ENCODE measurements around the gene CCM2. TPM values are rescaled to one million over a fixed set of nuclear protein-coding genes. Genes with fewer than 3 reads are reported as not detected.
A peak's percentile ranks its signal among the peaks of the same experiment; 100 is the strongest.

The CCM2 gene
- total RNA-seq, 1 donor from 2014 or later, result 89.0 TPM

DNA sequence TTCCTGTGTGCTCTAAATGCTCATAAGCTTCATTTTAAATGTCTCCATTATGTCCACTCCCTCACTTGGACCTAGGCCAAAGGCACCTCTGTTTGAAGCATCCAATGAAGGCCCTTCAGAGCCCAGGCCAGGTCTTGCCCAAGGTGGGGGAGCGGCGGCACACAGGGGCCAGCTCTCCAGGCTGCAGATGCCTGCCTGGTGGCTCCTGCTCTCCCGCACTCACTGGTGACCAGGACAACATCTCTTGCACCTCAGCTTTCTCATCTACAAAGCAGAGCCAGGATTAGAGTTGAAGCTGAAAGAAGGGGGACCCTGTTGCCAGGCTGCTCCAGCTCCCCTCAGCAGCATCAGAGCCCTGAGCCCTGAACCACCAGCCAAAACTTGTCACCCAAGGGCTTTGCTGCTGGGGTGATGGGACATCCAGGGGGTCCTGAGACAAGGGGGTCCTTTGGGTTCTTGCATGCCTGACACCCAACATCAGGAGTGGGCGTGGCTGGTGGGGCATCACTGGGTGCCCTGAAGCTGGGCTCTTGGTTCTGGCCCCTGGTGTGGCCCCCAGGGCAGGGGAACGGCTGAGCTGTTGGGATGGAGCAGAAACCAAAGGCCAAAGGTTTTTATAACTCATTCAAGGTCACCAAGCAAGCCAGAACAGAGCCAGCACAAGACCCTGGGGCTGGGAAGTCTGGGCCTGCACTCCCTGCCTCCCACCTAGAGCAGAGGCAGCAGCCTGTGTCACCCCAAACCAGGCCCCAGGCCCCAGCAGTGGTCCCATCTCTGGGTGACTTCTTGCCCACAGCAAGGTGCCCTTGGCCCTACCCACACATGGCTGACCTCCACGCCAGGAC lies 87.5 kb downstream of the CCM2 start:
- ATAC-seq (ENCODE audit: low read depth), result no peak
- H3K4me1 Mint-ChIP-seq, result peaks cover 9% of the 10 kb centered on the region
- peaks cover under 1% of the 10 kb centered on the region for H3K9me3 Mint-ChIP-seq
- no peak overlapping the region for H3K27ac Mint-ChIP-seq
- CTCF ChIA-PET, result no interaction called here
- no peaks in the 10 kb centered on the region for H3K36me3 Mint-ChIP-seq (ENCODE audit: low read depth)
- POLR2A ChIA-PET, result no interaction called here
- DNase-seq, result no peak
- intact Hi-C loops (cut with micrococcal nuclease), result no loop called here
- peaks cover 11% of the 10 kb centered on the region for H3K27me3 Mint-ChIP-seq
- peak overlapping the region; percentile 56 for H3K4me3 Mint-ChIP-seq
- no peak for TF ChIP-seq CTCF (IDR thresholded peaks at IDR 0.05)

GRCh38 chr7:45088146-45088701 lies 88.2 kb downstream of the CCM2 start:
- ChIA-PET CTCF (no interaction called here), POLR2A (interaction anchor here (1.4 kb wide), 1 partner anchor 87 kb away, joined by 3 read pairs; no protein-coding TSS in a partner anchor)
- ATAC-seq (ENCODE audit: low read depth), result no peak
- intact Hi-C loops (cut with micrococcal nuclease), result no loop called here
- no peak overlapping the region for H3K27ac Mint-ChIP-seq
- H3K27me3 Mint-ChIP-seq, result peaks cover 11% of the 10 kb centered on the region
- no peaks in the 10 kb centered on the region for H3K36me3 Mint-ChIP-seq (ENCODE audit: low read depth)
- H3K4me3 Mint-ChIP-seq, result peak overlapping the region; percentile 62
- no peak for DNase-seq
- H3K4me1 Mint-ChIP-seq, result peaks cover 9% of the 10 kb centered on the region
- no peak for TF ChIP-seq CTCF (IDR thresholded peaks at IDR 0.05)
- peaks cover 5% of the 10 kb centered on the region for H3K9me3 Mint-ChIP-seq

DNA sequence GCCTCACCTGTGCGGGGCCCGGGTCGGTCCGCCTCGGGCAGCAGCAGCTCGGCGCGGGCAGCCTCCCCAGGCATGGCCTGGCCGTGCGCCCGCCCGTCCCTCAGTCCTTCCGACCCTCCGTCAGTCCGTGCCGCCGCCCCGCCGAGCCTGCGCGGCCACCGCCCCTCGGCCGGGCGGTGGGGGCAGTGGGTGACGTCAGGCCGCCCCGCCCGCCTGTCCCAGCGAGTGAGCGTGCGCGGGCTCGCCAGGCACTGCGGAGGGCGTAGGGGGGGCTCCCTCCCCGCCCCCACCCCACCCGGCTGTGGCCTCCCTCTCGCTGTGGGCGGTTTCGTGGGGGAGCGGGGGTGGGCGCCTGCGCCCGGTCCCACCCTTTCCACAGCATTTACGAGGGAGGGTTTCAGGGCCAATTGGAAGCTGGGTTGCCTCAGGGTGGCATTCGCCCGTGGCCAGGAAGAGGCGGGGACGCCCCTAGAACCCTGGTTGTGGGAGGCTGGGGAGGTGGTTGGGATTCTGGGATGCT lies 88.9 kb downstream of the CCM2 start, which contains the start of gene NACAD:
TSS of gene NACAD (minus strand) at position 149 of the 520 bp plus-strand sequence. CDS start at position 74, 75 bp downstream.
- peaks cover 11% of the 10 kb centered on the region for H3K27me3 Mint-ChIP-seq
- ChIA-PET POLR2A (interaction anchor here (0.7 to 1.4 kb wide), 3 partner anchors 23 to 341 kb away, joined by 3 read pairs; partner anchors contain the start of gene TBRG4), CTCF (no interaction called here)
- peak; percentile 69 for ATAC-seq (ENCODE audit: low read depth)
- peaks cover 9% of the 10 kb centered on the region for H3K4me1 Mint-ChIP-seq
- peaks cover 8% of the 10 kb centered on the region for H3K9me3 Mint-ChIP-seq
- no peak within 1 kb of the TSS for H3K27ac Mint-ChIP-seq
- peaks cover 2% of the 10 kb centered on the region for H3K36me3 Mint-ChIP-seq (ENCODE audit: low read depth)
- intact Hi-C loops (cut with micrococcal nuclease), result no loop called here
- H3K4me3 Mint-ChIP-seq, result peak within 1 kb of the TSS; percentile 78
- no peak for TF ChIP-seq CTCF (IDR thresholded peaks at IDR 0.05)
- no peak for DNase-seq

- no peak for TF ChIP-seq CTCF (IDR thresholded peaks at IDR 0.05)
- Mint-ChIP-seq H3K4me1 (peaks cover 9% of the 10 kb centered on the region), H3K4me3 (peak overlapping the region; percentile 78), H3K27ac (no peak overlapping the region), H3K9me3 (peaks cover 8% of the 10 kb centered on the region), H3K36me3 (ENCODE audit: low read depth) (peaks cover 2% of the 10 kb centered on the region), H3K27me3 (peaks cover 11% of the 10 kb centered on the region)
- ChIA-PET POLR2A (interaction anchor here (0.7 to 1.4 kb wide), 3 partner anchors 22 to 342 kb away, joined by 3 read pairs; partner anchors contain the start of gene TBRG4), CTCF (no interaction called here)
- no peak for DNase-seq
- intact Hi-C loops (cut with micrococcal nuclease), result no loop called here
- peak; percentile 57 for ATAC-seq (ENCODE audit: low read depth)
Measured at GRCh38 chr7:45089341-45089891, 89.4 kb downstream of the CCM2 start.

Data from activated B cell treated with CpG ODN at 0.5 μM for 24 hours (primary cell).